GM19452 (cell line): ENCODE data around the gene PPT2.

Source experiments
- ATAC-seq: cut with Tn5 transposase; IDR thresholded peaks from one replicate; pipeline ENCODE4 v1.9.1; 2021; ENCODE audit not compliant: unreplicated experiment

Gene PPT2, protein sequence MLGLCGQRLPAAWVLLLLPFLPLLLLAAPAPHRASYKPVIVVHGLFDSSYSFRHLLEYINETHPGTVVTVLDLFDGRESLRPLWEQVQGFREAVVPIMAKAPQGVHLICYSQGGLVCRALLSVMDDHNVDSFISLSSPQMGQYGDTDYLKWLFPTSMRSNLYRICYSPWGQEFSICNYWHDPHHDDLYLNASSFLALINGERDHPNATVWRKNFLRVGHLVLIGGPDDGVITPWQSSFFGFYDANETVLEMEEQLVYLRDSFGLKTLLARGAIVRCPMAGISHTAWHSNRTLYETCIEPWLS

DNA sequence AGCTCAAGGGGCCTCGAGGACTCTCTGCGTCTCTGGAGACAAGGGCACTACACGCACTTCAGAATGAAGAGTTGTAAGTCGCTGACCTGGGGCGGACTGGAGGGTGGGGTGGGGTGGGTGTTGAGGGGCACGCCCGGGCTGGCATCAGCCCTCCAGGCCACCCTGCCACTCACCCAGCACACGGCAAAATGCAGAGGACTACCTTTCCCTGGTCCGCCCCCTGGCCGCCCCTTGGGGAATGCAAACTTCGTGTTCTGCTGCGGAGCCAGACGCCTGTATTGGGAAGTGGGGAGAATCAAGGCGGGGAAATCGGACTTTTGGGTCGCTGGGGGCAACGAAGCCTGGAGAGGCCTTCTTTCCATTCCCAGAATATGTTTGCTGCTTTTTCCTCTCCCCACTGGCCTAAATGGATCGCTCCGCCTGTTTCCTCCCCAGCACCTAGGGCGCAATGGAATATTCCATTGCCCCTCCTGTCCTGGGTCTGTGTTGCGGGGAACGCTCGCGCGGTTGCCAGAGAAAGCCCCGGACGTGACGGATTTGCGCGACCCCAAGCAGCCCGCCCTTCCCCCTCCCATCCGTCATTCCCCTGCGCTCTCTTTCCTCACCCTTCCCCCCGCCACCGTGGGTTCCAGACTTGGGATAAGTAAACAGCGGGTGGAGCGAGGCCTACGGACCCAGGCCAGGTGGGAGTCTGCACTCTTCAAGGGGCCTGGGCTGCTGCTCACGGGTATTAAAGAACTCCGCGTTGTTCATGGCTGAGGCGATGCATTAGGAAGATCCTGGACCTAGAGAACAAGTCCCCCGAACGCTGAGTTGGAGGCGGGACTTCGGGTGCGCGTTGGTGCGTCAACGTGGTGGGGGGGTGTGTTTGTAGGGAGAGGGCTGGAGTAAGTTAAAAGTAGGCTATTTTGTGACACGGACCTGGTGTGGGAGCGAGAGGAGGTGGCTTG lies at the start of gene PPT2:
PPT2 (plus strand) TSS at position 578 of the 950 bp plus-strand sequence. CDS start 454 bp downstream, outside the sequence.
- no peak for ATAC-seq

DNA sequence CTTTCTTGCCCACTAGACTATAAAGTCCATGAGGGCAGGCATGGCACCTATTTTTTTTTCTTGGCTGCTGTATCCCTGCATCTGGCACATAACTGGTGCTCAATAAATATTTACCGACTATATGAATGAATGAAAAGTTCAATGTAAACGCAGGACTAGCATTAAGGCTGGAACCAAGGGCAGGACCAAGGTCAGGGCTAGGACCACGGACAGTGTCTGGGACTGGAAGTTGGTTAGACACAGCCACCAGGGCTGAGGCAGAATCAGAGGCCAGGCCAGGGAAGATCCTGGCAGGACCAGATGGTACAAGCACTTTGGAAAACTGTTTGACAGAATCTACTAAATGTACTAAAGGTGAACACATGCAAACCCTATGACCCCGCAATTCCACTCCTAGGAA lies 48.5 kb upstream of the PPT2 start:
- ATAC-seq, result no peak

DNA sequence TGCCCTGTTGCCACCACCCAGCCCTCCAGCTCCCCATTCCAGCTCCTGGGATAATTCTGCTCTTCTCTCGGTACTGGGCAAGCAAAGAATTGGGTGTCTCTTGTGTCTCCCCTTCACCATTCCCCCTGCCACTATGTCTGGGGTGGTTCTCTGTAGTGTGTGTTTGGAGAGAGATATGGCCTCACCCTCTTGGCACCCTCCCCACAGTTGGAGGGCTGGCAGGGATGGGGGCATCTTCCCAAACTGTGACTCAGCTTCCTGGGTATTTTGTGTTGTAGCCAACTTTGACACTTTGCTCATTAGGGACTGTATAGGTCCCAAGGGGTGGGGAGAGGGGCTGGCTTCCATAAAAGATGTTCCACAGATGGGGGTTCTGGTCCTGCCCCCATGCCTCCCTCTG lies 46.5 kb upstream of the PPT2 start:
- no peak for ATAC-seq

DNA sequence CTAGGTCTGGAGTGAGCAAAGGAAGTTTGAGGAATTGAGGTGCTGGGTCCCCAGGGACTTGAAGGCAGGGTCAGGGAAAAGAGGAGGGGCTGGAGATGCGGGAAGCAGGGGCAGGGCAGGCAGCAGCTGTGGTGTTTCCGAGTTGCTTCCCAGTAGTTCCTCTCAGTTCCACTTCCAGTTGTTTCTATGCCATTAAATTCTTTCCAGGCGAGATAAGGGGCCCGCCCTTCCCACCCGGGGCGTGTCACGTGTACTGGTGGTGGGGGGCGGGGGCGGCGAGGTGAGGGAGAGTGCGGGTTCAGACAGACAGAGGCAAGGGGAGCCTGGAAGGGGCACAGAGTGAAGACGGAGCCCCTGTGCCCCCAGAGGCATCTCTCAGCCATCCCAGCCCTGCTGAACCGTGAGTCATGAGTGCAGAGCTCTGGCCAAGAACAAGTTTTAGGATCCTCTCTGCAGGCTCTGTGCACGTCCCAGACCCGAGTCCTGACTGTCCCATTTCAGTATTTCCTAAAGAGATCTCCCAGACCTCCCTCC lies 45.8 kb upstream of the PPT2 start:
- no peak for ATAC-seq

DNA sequence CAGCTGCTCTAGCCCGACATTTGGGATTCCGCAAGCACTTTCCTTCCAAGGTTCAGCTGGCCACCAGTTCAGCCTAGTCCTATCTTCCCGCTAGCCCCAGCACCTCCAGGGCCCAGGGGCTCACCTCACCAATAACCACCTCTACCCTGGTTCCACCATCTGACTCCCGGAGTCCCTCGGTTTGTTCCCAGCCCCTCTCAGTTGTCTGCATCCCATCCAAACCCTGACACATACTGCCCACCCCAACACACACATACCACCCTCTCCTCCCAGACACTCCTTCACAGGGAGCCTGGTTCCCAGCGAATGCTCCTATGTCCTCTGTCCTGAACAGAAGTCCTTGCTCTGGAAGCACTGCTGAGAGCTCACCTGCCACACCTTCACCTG lies 45.2 kb upstream of the PPT2 start:
- ATAC-seq, result no peak

DNA sequence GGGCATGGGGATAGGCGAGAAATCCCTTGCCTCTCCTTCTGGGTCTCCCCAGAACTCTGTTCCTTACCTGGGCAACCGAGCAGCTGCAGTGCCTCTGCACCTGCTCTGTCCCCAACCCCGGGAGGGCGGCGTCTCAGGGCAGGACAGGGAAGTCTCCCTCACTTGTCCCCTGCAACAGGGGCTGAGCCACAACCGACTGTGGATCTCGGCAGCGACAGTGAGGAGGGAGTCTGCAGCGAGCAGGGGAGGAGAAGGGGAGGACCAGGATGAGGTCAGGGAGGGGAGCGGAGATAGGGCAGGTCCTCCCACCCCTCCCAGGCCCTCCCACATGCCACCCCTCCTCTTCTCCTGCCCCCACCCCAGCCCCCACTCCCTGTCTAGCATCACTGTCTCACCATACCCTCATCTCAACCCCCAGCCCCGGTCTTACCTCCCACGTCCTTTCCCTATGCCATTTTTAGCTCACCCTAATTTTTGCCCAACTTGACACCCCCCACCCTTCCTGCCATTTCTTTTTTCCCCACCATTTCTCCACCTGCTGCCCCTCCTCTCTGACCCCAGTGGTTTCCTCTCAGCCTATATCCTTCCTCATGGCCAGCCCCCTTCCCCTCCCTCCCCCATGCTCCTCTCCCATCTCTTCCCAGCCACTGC lies 44.7 kb upstream of the PPT2 start, which contains the start of gene TNXB:
TNXB (minus strand) TSS at position 225 of the 651 bp plus-strand sequence. CDS start 11,140 bp downstream, outside the sequence.
- ATAC-seq, result no peak

DNA sequence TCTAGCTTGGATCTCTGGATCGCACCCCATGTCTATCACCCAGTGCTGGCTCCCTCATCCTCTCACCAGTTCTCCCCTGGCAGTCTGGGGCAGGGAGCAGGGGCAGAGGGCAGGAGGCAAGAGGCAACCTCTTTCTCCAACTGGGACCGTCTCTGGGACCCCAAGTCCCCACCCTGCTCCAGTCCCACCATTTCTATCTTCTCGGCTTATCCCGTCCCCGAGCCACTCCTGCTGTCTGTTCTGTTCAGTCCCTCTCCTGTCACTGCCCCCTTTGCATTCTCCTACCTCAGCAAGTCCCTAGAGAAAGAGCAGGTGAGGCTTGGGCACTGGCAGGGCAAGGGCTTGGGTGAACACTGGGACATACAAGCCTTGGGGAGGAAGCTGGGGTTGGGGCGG lies 44.2 kb upstream of the PPT2 start:
- no peak for ATAC-seq

DNA sequence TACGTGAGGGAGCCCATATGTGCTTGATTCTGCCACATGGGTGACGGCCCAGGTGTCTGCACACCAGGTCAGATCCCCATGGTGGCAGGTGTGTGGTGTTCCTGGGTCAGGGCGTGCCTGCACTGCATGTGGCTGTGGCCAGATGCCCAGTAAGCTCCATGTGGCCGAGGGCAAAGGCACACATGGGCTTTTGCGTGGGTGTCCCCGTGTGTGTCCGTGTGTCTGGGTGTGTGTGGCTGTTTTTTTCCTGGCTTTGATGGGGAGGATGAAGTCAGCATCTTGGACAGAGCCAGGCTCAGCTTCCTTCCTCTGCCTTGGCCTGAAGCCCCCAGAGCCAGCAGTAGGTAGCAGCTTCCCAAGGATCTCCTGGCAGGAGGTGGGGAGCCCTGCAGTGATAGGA lies 43.3 kb upstream of the PPT2 start:
- ATAC-seq, result no peak

DNA sequence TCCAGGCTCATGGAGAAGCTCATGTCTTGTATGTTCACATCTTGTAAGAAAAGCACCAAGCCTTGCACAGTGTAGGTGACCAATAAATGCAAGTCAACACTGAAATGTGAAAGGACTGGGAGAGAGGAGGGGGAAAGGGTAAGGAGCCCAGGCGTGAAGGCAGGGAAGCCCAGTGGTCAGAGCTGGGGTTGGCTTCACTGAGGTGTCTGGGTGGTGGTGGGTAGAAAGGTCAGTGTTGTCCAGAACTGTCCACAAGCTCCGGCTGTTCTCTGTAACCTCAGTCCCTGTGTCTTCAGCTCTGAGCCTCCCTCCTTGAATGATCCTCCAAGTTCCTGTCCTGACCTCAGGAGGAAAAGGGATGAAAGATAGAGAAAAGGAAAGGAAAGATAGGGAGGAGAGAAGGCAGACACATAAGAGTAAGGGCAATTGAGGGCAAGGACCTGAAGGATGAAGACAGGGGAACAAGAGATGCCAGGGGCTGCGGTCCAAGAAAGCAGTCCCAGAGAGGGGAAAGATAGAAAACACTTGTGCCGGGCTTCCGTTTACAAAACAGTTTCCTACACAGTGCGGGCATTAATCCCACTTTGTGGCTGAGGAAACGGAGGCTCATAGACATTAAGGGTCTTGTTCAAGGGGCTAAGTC lies 42.4 kb upstream of the PPT2 start:
- ATAC-seq, result no peak

DNA sequence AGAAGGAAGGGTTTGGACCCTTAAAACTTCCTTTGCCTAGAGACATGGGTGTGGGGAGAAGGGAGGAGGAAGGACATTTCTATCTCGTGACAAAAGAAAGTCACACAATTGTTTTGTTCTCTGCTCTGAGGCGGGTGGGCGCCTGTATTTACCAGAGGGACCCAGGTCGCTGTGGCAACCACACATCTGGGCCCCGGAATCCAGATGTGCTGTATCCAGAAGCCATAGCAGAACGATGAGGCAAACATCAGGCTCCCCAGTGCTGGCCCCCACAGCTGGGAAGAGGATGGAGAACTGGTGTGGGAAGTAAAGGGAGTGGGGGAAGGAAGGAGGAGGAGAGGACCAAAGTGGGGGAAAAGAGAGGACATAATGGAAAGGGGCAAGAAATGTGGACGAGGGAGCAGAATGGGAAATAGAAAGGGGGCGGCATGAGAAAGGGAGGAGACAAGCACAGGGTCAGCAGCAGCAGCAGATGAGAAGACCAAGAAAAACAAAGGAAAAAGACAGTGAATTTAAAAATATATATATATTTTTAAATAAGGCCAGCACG lies 41.4 kb upstream of the PPT2 start:
- no peak for ATAC-seq

DNA sequence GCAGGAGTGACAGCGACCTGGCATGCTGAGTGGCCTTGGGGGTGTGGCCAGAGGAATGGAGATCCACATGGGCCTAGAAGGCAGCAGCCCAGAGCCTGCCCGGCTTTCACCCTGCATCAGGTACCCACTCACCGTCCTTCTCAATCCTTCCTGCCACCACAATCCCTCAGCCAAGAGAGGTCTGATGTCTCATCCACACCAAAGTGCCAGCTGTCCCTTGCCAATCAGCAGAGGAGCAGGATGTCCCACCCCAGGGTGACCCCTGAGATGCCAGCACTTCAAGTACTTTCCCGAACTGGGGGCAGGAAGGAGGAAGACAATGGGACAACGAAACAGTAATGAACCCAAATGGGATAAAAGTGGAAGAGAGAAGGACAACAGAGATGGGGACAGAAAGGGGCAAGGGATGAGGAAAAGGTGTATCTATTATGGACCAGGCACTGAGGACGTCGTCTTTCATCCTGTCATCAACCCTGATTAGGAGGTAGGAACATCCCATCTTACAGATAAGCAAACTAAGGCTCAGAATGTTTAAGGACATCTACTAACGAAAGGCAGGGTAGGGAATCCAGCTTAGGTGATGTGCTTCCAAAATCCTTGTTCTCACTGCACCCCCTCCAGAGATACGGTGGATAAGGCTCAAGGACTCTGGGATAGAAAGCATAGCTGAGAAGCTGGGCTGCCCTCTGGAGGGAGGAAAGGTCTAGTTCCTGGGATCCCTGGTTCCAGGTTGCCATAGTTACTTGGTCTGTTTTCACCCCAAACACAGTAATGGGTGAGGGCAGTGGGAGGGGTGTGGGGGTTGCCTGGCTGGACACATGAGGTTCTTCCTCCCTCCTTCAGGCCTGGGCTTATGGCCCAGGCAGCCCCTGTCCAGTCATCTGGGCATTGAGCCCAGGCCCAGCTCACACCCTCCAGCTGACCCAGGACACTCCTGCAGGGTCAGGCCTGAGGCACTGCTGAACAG lies 40.3 kb upstream of the PPT2 start:
- no peak for ATAC-seq

DNA sequence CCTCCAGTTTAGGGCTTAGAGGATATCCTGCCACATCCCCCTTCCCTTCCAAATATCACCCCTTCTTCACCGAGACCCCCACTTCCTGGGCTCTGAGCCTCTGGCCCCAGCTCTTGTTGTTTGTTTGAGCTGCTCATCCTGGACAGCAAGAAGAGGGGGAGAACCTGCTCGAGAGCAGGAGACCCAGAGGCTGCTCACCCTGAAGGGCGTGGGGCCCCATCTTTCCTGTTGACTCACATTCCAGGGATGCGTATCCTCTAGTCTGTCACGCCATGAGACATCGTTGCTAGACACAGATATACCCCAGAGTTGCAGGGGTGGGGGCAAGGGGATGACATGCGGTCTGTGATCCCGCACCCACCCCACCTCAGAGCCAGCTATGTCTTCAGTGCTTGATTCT lies 39.1 kb upstream of the PPT2 start:
- ATAC-seq, result no peak

DNA sequence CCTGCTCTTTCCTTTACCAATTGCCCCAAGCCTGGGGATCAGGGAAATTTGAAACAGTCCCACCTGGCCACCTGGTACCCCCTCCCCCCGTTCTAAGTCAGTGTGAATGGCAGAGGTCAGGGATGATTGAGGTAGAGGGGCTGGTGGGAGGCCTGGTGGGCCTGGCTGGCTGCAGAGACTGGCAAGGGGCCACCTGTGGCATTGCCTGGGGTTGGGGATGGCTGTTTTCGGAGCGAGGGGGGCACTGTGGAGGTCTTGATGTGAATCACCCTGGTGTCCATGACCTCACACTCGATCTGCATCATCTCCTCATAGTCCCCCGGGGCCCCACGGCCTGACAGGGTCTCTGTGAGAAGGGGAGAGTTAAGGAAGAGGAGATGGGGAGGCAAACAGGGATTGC lies 38.3 kb upstream of the PPT2 start:
- no peak for ATAC-seq

DNA sequence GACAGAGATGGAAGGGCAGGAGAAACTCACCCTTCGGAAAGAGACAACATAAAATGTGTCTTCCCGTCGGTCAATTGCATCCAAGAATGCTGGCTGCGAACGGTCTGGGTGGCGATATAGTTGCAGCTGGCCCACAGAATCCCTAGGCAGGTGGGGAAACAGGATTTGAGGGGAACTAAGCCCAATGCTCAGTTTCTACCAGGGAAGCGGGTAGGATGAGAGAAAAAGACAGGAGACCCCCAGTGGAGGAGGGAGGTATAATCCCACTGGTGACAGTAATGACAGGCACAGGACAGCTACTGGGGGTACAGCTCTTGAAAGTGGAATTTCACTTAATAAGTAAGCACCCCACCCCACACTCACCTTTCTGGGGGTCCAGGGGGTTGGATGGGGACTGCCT lies 37.3 kb upstream of the PPT2 start:
- ATAC-seq, result no peak

DNA sequence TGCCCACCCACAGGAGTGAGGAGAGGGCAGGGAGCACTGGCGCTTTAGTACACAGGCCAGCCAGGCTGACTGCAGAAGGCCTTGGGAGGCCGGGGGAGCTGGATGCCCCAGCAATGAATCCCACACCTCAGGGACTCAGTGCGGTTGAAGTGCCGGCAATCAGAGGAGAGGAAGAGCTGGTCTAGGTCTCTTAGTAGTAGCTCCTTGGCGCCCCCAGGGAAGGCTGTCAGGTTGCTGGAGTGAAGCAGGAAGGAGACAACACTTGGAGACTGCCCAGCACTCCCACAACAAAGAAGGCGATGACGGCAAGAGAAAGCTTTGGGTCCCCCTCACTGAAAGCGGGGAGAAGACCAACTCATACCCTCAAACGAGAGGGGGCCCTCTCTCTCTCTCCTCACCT lies 36.5 kb upstream of the PPT2 start:
- ATAC-seq, result no peak

DNA sequence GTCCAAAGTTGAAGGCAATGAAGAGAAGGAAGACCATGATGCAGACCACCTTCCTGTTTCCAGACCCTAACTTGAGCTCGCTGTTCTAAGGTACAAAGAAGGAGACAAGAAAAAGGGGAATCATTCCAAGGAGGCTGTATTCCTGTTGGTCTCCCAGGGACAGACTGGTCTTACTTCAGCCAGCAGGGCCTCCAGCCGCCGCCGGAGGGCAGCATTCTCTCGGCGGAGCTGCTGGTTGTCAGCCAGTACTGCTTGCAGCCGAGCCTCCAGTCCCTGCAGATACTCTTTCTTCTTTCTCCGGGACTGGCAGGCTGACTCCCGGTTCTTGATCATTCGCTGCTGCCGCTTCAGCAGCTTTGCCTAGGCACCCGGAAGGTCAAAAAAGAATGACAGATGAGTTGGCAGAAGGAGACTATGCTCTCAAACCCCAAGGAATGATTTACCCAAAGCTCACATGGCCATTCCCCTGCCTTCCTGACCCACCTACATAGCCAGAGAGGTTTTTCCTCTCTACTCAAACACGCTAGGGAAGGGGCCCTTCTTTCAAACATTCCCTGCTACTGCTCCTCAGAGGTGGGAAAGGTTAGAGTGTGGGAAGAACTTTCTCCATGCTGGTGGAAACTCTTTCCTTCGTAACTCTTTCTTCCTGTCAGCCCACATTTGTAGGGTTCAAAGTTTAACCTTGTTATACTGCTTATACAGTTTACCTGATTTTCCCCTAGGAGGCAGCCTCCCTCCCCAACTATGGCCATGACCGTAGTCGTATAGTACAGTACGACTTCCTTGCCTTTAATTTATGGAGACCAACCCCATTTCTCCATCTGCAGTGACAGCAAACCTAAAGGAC lies 34.9 kb upstream of the PPT2 start:
- no peak for ATAC-seq

DNA sequence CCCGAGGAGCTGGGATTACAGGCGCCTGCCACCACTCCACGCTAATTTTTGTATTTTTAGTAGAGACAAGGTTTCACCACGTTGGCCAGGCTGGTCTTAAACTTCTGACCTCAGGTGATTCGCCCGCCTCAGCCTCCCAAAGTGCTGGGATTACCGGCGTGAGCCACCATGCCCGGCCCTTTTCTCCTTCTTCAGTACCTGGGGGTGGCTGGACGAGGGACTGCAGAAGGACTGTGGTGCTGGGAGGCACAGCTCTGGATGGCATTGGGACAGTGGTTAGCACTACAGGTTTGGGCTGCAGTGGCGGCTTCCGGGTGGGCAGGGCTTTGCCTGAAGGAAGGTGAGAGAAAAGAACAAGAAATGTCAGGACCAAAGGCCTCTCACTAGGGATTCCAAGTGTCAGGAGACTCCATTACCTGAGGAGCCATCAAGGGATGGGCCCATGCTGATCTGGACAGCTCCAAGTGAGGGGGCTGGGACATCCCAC lies 33.3 kb upstream of the PPT2 start:
- ATAC-seq, result no peak

DNA sequence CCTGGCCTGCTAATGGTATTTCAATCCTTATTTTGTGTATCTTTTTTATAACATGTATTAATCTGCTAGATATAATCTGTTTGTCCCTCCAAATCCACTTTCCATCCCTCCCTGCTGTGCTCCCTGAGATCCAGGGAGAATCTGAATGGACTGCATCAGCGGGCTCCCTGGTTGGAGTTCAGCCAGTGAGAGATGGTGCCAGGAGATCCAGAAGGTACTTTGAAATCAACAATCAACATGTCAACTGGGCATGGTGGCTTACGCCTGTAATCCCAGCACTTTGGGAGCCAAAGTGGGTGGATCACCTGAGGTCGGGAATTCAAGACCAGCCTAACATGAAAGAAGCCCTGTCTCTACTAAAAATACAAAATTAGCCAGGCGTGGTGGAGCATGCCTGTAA lies 30.3 kb upstream of the PPT2 start:
- ATAC-seq, result no peak
